T-cell (primary cell): ENCODE results near the gene BCAM. TPM values are rescaled to one million over a fixed set of nuclear protein-coding genes. Genes with fewer than 3 reads are reported as not detected.

Source experiments
- ATAC-seq, 4 experiments: fragments of 200-7000 bp in 3 of 4; fragments of 150-1000 bp in 1 of 4; cut with Tn5 transposase; replicated peaks in 1 of 4; 1 replicate in 3 of 4; 2 replicates in 1 of 4; pipeline ENCODE4 v1.10.0; 2021; ENCODE audit warnings: moderate library complexity in 3 of 4, mild to moderate bottlenecking in 2 of 4, moderate number of reproducible peaks in 1 of 4
- CTCF ChIA-PET, 2 donors: fragments of 300-600 bp; sonication (Branson Sonifier 250); formaldehyde crosslinking; loops; one replicate each; lab custom pipeline; 2022; ENCODE audit warnings: antibody characterized with exemption in 2 of 2; lab: Charles Lee
- POLR2A ChIA-PET, 2 donors: fragments of 300-600 bp; sonication (Branson Sonifier 250); formaldehyde crosslinking; loops; one replicate each; lab custom pipeline; 2022; ENCODE audit warnings: antibody characterized with exemption in 2 of 2; lab: Charles Lee
- DNase-seq, 35 experiments: peaks; one replicate each; pipeline versions ENCODE4 v3.0.0 to v3.0.0-alpha.2; 2013 to 2023
- H3K27ac ChIP-seq: one replicate; pipeline ENCODE4 v1.5.1; 2013; ENCODE audit warnings: low read length
- H3K27me3 ChIP-seq, 2 experiments: replicated peaks in 1 of 2; 1 replicate in 1 of 2; 2 replicates in 1 of 2; pipeline versions ENCODE4 v1.6.1 to v1.7.0; 2013; ENCODE audit warnings: low read length in 1 of 2, mixed read lengths in 1 of 2; ENCODE audit not compliant: control insufficient read depth in 2 of 2, insufficient read depth in 2 of 2; ENCODE audit errors: extremely low read depth in 1 of 2
- H3K36me3 ChIP-seq, 2 donors: 1 replicate in 1 of 2; 2 replicates in 1 of 2; pipeline versions ENCODE4 v1.6.1 to v1.7.0; 2013; ENCODE audit warnings: low read length in 1 of 2; ENCODE audit not compliant: control insufficient read depth in 2 of 2, insufficient read depth in 1 of 2; ENCODE audit errors: extremely low read depth in 1 of 2
- H3K4me1 ChIP-seq, 2 experiments: 1 replicate in 1 of 2; 2 replicates in 1 of 2; pipeline versions ENCODE4 v1.6.1 to v1.7.0; 2013; ENCODE audit warnings: low read length in 2 of 2, mixed read lengths in 1 of 2; ENCODE audit not compliant: insufficient read depth in 2 of 2, control insufficient read depth in 1 of 2; ENCODE audit errors: extremely low read depth in 1 of 2
- H3K4me3 ChIP-seq, 2 donors: 1 replicate in 1 of 2; 2 replicates in 1 of 2; pipeline versions ENCODE4 v1.5.1 to v1.7.0; 2013; ENCODE audit warnings: mild to moderate bottlenecking in 2 of 2, low read length in 1 of 2, moderate library complexity in 1 of 2; ENCODE audit not compliant: control insufficient read depth in 1 of 2; ENCODE audit errors: extremely low read depth in 1 of 2
- H3K9me3 ChIP-seq: 2 replicates; pipeline ENCODE4 v1.7.0; 2013
- H3K27ac Mint-ChIP-seq, 2 donors: one replicate each; pipeline ENCODE4 v1.8.0; 2020 to 2021; ENCODE audit warnings: mild to moderate bottlenecking in 2 of 2, mixed read lengths in 2 of 2
- H3K27me3 Mint-ChIP-seq, 2 donors: one replicate each; pipeline ENCODE4 v1.8.0; 2021 to 2022; ENCODE audit warnings: mixed read lengths in 2 of 2
- H3K36me3 Mint-ChIP-seq: one replicate; pipeline ENCODE4 v1.8.0; 2021; ENCODE audit warnings: mixed read lengths
- H3K4me1 Mint-ChIP-seq, 3 donors: one replicate each; pipeline ENCODE4 v1.8.0; 2020 to 2022; ENCODE audit warnings: mixed read lengths in 3 of 3, mild to moderate bottlenecking in 1 of 3
- H3K4me3 Mint-ChIP-seq, 3 donors: one replicate each; pipeline ENCODE4 v1.8.0; 2020 to 2022; ENCODE audit warnings: mild to moderate bottlenecking in 3 of 3, mixed read lengths in 3 of 3, moderate library complexity in 3 of 3
- H3K9me3 Mint-ChIP-seq, 3 donors: one replicate each; pipeline ENCODE4 v1.8.0; 2020 to 2022; ENCODE audit warnings: mixed read lengths in 3 of 3
- WGBS: methylation state at CpG from one replicate; pipeline ENCODE4 v1.1.5; 2013; ENCODE audit warnings: missing lambda C conversion rate; ENCODE audit not compliant: insufficient coverage; 5-methylcytosine and 5-hydroxymethylcytosine counted together
- total RNA-seq, 35 experiments: library from RNA in 6 of 35; stranded (reverse) in 6 of 35; fragments of 120-200 nt in 1 of 35; gene quantifications; one replicate each; pipeline versions ENCODE4 v1.2.1 to v1.2.4 and lab custom pipeline; 2013 to 2026

BCAM gene
- total RNA-seq, 5 donors from 2014 or later (not counting 1 experiment from before 2014, with no cell fraction given), result 0.39 to 1.0 (median 0.87) TPM; not detected in 1

GRCh38 chr19:44819246-44819832 is 10.4 kb downstream of the BCAM start:
- no peak overlapping the region for H3K27ac ChIP-seq
- H3K9me3 ChIP-seq, result no peaks in the 10 kb centered on the region
- ChIA-PET POLR2A (no interaction called here), CTCF (no interaction called here)
- no peaks in the 10 kb centered on the region for H3K36me3 ChIP-seq
- whole genome bisulfite sequencing, result 84% methylated on average over 22 of the region's 28 CpGs
- Mint-ChIP-seq H3K4me3 (no peak overlapping the region), H3K9me3 (no peaks in the 10 kb centered on the region), H3K36me3 (no peaks in the 10 kb centered on the region), H3K4me1 (no peaks in the 10 kb centered on the region), H3K27ac (no peak overlapping the region), H3K27me3 (peaks cover 3 to 7% of the 10 kb centered on the region in 2 donors)
- H3K27me3 ChIP-seq, result peaks cover 0 to 14% of the 10 kb centered on the region in 2 experiments
- DNase-seq (no peak), ATAC-seq (no peak)
- no peak overlapping the region for H3K4me3 ChIP-seq
- H3K4me1 ChIP-seq, result no peaks in the 10 kb centered on the region

- H3K27me3 Mint-ChIP-seq, result peaks cover 3 to 7% of the 10 kb centered on the region in 2 donors
- POLR2A ChIA-PET, result no interaction called here
- H3K4me1 Mint-ChIP-seq, result no peaks in the 10 kb centered on the region
- Histone ChIP-seq H3K27ac (no peak overlapping the region), H3K4me1 (no peaks in the 10 kb centered on the region), H3K9me3 (no peaks in the 10 kb centered on the region), H3K36me3 (no peaks in the 10 kb centered on the region), H3K4me3 (no peak overlapping the region), H3K27me3 (peaks cover 0 to 13% of the 10 kb centered on the region in 2 experiments)
- ATAC-seq (no peak), DNase-seq (no peak)
- CTCF ChIA-PET, result interaction anchor here in 1 of 2 donors (0.6 kb wide), 1 partner anchor 58 kb away, joined by 6 read pairs; no protein-coding TSS in a partner anchor
- 80% methylated on average over 16 of the region's 35 CpGs for WGBS
- H3K27ac Mint-ChIP-seq, result no peak overlapping the region
- H3K4me3 Mint-ChIP-seq, result no peak overlapping the region
- no peaks in the 10 kb centered on the region for H3K36me3 Mint-ChIP-seq
- H3K9me3 Mint-ChIP-seq, result no peaks in the 10 kb centered on the region
Observed at GRCh38 chr19:44820648-44821609, 12.0 kb downstream of the BCAM start.

GRCh38 chr19:44822177-44822576 is 13.3 kb downstream of the BCAM start:
- peaks cover 0 to 13% of the 10 kb centered on the region in 2 experiments for H3K27me3 ChIP-seq
- Mint-ChIP-seq H3K4me1 (no peaks in the 10 kb centered on the region), H3K9me3 (no peaks in the 10 kb centered on the region), H3K36me3 (no peaks in the 10 kb centered on the region), H3K27me3 (peaks cover 3 to 9% of the 10 kb centered on the region in 2 donors), H3K4me3 (no peak overlapping the region), H3K27ac (no peak overlapping the region)
- H3K4me3 ChIP-seq, result no peak overlapping the region
- H3K36me3 ChIP-seq, result no peaks in the 10 kb centered on the region
- H3K4me1 ChIP-seq, result no peaks in the 10 kb centered on the region
- ATAC-seq (no peak), DNase-seq (no peak)
- ChIA-PET POLR2A (interaction anchor here in 1 of 2 donors (0.6 kb wide), 1 partner anchor 21 kb away, joined by 7 read pairs; no protein-coding TSS in a partner anchor), CTCF (no interaction called here)
- no peaks in the 10 kb centered on the region for H3K9me3 ChIP-seq
- whole genome bisulfite sequencing, result 85% methylated on average over 8 of the region's 11 CpGs
- no peak overlapping the region for H3K27ac ChIP-seq

- POLR2A ChIA-PET, result interaction anchor here in 1 of 2 donors (0.6 kb wide), 1 partner anchor 20 kb away, joined by 7 read pairs; no protein-coding TSS in a partner anchor
Observed at GRCh38 chr19:44822670-44823372, 13.9 kb downstream of the BCAM start.

GRCh38 chr19:44823373-44823698 is 14.4 kb downstream of the BCAM start:
- no peaks in the 10 kb centered on the region for H3K36me3 Mint-ChIP-seq
- Histone ChIP-seq H3K36me3 (no peaks in the 10 kb centered on the region), H3K4me1 (no peaks in the 10 kb centered on the region), H3K9me3 (no peaks in the 10 kb centered on the region), H3K4me3 (no peak overlapping the region), H3K27me3 (peaks cover 0 to 14% of the 10 kb centered on the region in 2 experiments), H3K27ac (no peak overlapping the region)
- ChIA-PET CTCF (interaction anchor here in 1 of 2 donors (0.6 kb wide), 1 partner anchor 163 kb away, joined by 7 read pairs; no protein-coding TSS in a partner anchor), POLR2A (no interaction called here)
- peaks cover 3 to 10% of the 10 kb centered on the region in 2 donors for H3K27me3 Mint-ChIP-seq
- ATAC-seq, result no peak
- H3K27ac Mint-ChIP-seq, result no peak overlapping the region
- no peak for DNase-seq
- H3K9me3 Mint-ChIP-seq, result no peaks in the 10 kb centered on the region
- H3K4me3 Mint-ChIP-seq, result no peak overlapping the region
- no peaks in the 10 kb centered on the region for H3K4me1 Mint-ChIP-seq
- WGBS, result 75% methylated on average over 1 of the region's 4 CpGs

More at GRCh38 chr19:44822670-44823372, 13.9 kb downstream of the BCAM start:
- Mint-ChIP-seq H3K36me3 (no peaks in the 10 kb centered on the region), H3K27me3 (peaks cover 3 to 10% of the 10 kb centered on the region in 2 donors), H3K4me1 (no peaks in the 10 kb centered on the region), H3K4me3 (no peak overlapping the region), H3K27ac (no peak overlapping the region), H3K9me3 (no peaks in the 10 kb centered on the region)
- Histone ChIP-seq H3K27ac (no peak overlapping the region), H3K4me3 (no peak overlapping the region), H3K4me1 (no peaks in the 10 kb centered on the region), H3K27me3 (peaks cover 0 to 13% of the 10 kb centered on the region in 2 experiments), H3K9me3 (no peaks in the 10 kb centered on the region), H3K36me3 (no peaks in the 10 kb centered on the region)
- no peak for ATAC-seq
- DNase-seq, result no peak
- 80% methylated on average over 6 of the region's 10 CpGs for WGBS
- CTCF ChIA-PET, result no interaction called here

- Mint-ChIP-seq H3K27me3 (peaks cover 3 to 10% of the 10 kb centered on the region in 2 donors), H3K36me3 (no peaks in the 10 kb centered on the region), H3K4me3 (no peak overlapping the region), H3K27ac (no peak overlapping the region), H3K4me1 (no peaks in the 10 kb centered on the region), H3K9me3 (no peaks in the 10 kb centered on the region)
- POLR2A ChIA-PET, result no interaction called here
- DNase-seq (no peak), ATAC-seq (no peak)
- CTCF ChIA-PET, result no interaction called here
- H3K4me3 ChIP-seq, result no peak overlapping the region
- no peak overlapping the region for H3K27ac ChIP-seq
- H3K36me3 ChIP-seq, result no peaks in the 10 kb centered on the region
- no peaks in the 10 kb centered on the region for H3K4me1 ChIP-seq
- WGBS, result 95% methylated on average over 4 of the region's 4 CpGs
- peaks cover 0 to 19% of the 10 kb centered on the region in 2 experiments for H3K27me3 ChIP-seq
- H3K9me3 ChIP-seq, result no peaks in the 10 kb centered on the region
Observed at GRCh38 chr19:44824761-44825160, 15.9 kb downstream of the BCAM start.
